Tibial artery (tissue), 4 donors: ENCODE results near the gene GLOD4.
A peak's percentile ranks its signal among the peaks of the same experiment; 100 is the strongest.
"Not testable (repeated sequence)": the region's sequence is repeated elsewhere in the genome, so short reads cannot be mapped to it uniquely, and the experiment has no call there.

Source experiments
- DNase-seq, 2 donors: peaks; one replicate each; pipeline ENCODE4 v3.0.0-alpha.2; 2019
- H3K27ac ChIP-seq, 2 donors: fragments of 200-600 bp; sonication (generic) in 1 of 2; 1 replicate in 1 of 2; 2 replicates in 1 of 2; pipeline ENCODE4 v1.5.1; 2018 to 2019; ENCODE audit warnings: mild to moderate bottlenecking in 1 of 2
- H3K27me3 ChIP-seq, 2 donors: fragments of 200-600 bp; sonication (generic) in 1 of 2; one replicate each; pipeline versions ENCODE4 v1.5.1 to v1.6.0; 2016 to 2019
- H3K36me3 ChIP-seq, 3 donors: fragments of 200-600 bp; sonication (generic) in 2 of 3; one replicate each; pipeline ENCODE4 v1.5.1; 2016 to 2019; ENCODE audit warnings: mild to moderate bottlenecking in 2 of 3
- H3K4me1 ChIP-seq, 4 donors: fragments of 200-600 bp; sonication (generic) in 2 of 4; 1 replicate in 3 of 4; 2 replicates in 1 of 4; pipeline ENCODE4 v1.5.1; 2016 to 2019
- H3K4me3 ChIP-seq, 2 donors: fragments of 200-600 bp; sonication (generic) in 1 of 2; 1 replicate in 1 of 2; 2 replicates in 1 of 2; pipeline ENCODE4 v1.5.1; 2018 to 2019; ENCODE audit warnings: mild to moderate bottlenecking in 2 of 2
- H3K9me3 ChIP-seq, 3 donors: fragments of 200-600 bp; sonication (generic) in 1 of 3; one replicate each; pipeline ENCODE4 v1.5.1; 2016 to 2019
- intact Hi-C: fragments of 100-400 bp; cut with DNase I; formaldehyde crosslinking; loops from one replicate; pipeline ENCODE4 v1.15.0; 2023; ENCODE audit warnings: low total_unique reads
- TF ChIP-seq, protein P1 (sequence below), 2 experiments: fragments of 200-600 bp in 1 of 2; fragments of 450-650 bp in 1 of 2; IDR thresholded peaks; one replicate each; pipeline ENCODE4 v1.5.1; 2017 to 2019; ENCODE audit warnings: antibody characterized with exemption in 2 of 2, mild to moderate bottlenecking in 1 of 2, moderate library complexity in 1 of 2

The GLOD4 gene

DNA sequence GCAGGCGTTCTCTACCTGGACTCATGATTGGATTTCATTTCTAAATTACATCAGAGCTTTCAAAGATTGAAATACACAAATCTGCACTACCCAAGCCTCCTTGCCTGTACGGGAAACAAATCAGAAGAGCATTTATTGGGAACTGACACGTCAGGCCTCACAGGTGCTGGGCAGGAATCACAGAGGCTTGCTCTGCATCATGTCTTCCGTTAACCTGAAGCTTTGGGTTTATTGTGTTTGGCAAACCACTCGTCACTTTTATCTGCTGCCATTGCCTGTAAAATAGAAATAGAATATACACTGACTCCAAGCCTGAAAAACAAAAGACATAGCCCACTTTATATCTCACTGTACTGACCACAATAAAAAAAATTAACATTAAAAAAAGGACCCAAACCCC is 22.1 kb downstream of the GLOD4 start:
- intact Hi-C loops, result no loop called here
- Histone ChIP-seq H3K27ac (no peak overlapping the region), H3K27me3 (no peaks in the 10 kb centered on the region), H3K4me3 (no peak overlapping the region), H3K4me1 (peaks cover 0 to 7% (median 0%) of the 10 kb centered on the region in 4 donors), H3K9me3 (no peaks in the 10 kb centered on the region), H3K36me3 (peaks cover 25 to 81% (median 31%) of the 10 kb centered on the region in 3 donors)
- no peak for DNase-seq
- TF ChIP-seq, protein P1, sequence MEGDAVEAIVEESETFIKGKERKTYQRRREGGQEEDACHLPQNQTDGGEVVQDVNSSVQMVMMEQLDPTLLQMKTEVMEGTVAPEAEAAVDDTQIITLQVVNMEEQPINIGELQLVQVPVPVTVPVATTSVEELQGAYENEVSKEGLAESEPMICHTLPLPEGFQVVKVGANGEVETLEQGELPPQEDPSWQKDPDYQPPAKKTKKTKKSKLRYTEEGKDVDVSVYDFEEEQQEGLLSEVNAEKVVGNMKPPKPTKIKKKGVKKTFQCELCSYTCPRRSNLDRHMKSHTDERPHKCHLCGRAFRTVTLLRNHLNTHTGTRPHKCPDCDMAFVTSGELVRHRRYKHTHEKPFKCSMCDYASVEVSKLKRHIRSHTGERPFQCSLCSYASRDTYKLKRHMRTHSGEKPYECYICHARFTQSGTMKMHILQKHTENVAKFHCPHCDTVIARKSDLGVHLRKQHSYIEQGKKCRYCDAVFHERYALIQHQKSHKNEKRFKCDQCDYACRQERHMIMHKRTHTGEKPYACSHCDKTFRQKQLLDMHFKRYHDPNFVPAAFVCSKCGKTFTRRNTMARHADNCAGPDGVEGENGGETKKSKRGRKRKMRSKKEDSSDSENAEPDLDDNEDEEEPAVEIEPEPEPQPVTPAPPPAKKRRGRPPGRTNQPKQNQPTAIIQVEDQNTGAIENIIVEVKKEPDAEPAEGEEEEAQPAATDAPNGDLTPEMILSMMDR (IDR thresholded peaks at IDR 0.05), result no peak

DNA sequence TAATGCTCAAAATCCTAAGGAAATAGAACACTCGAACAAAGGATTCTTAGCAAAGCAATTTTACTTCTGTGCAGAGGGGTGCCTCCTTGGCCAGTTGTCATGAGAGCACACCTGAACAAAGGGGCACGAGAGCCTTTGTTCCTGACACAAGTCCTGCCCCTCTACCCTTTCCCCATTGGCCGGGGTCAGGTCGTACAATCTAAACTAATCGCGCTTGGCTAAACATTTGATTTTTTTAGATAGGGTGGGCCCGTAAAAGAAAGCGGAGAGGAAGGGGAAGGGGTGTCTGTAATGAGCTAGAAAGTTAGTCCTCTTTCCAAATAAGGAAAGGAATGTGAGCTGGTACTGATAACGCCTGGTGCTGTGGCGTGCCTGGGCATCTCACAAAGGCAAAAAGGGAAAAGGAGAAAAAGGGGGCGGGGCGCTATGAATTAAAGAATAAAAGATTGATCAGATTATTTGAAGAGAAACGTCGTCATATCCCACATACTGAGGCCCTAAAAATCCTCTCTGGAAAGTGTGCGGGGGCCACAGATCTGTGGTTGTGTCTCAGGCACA is 26.0 kb downstream of the GLOD4 start:
- H3K27me3 ChIP-seq, intact Hi-C loops, H3K9me3 ChIP-seq, H3K4me3 ChIP-seq, DNase-seq: not testable (repeated sequence)
- Histone ChIP-seq H3K4me1 (peaks cover 0 to 15% (median 9%) of the 10 kb centered on the region in 4 donors), H3K36me3 (peaks cover 11 to 45% (median 19%) of the 10 kb centered on the region in 3 donors), H3K27ac (peak overlapping the region in 1 of 2 donors; percentile 27)

DNA sequence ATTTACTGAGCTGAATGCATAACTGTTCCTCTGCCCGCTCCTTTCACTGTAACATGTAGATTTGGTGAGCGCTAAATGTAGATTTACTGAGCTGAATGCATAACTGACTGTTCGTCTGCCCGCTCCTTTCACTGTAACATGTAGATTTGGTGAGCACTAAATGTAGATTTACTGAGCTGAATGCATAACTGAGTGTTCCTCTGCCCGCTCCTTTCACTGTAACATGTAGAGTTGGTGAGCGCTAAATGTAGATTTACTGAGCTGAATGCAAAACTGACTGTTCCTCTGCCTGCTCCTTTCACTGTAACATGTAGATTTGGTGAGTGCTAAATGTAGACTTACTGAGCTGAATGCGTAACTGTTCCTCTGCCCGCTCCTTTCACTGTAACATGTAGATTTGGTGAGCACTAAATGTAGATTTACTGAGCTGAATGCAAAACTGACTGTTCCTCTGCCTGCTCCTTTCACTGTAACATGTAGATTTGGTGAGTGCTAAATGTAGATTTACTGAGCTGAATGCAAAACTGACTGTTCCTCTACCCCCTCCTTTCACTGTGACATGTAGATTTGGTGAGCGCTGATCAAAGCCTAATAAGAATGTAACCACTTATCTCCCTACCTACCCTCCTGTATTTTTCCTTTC is 26.6 kb downstream of the GLOD4 start:
- H3K4me3 ChIP-seq, DNase-seq, H3K9me3 ChIP-seq, intact Hi-C loops, H3K27me3 ChIP-seq: not testable (repeated sequence)
- Histone ChIP-seq H3K4me1 (peaks cover 0 to 21% (median 15%) of the 10 kb centered on the region in 4 donors), H3K36me3 (peaks cover 8 to 40% (median 13%) of the 10 kb centered on the region in 3 donors), H3K27ac (peak overlapping the region in 1 of 2 donors; percentile 27)

DNA sequence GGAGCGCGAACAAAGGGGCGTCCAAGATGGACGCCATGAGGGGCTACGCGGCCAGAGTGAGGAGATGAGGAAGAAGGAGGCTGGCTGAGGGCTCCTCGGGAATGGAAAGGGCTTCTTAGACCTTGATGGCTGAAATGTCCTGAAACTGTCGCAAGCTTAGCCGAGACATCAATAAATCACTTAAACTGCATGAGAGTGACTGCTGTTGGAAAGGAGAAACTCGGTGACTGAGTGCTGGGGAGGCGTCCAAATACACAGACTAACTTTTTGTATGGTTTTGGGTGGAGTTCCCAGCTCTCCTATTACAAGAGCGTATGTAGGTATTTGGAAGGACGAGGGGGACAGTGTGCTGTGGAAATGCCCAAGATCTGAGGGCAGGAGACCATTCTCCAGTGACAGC is 28.7 kb downstream of the GLOD4 start:
- DNase-seq, result no peak
- Histone ChIP-seq H3K4me3 (no peak overlapping the region), H3K27ac (peak overlapping the region in 1 of 2 donors; percentile 87), H3K4me1 (peaks cover 0 to 28% (median 21%) of the 10 kb centered on the region in 4 donors), H3K36me3 (peaks cover 0 to 22% (median 7%) of the 10 kb centered on the region in 3 donors), H3K27me3 (no peaks in the 10 kb centered on the region), H3K9me3 (no peaks in the 10 kb centered on the region)
- intact Hi-C loops, result no loop called here
- TF ChIP-seq, protein P1 (IDR thresholded peaks at IDR 0.05), result no peak

DNA sequence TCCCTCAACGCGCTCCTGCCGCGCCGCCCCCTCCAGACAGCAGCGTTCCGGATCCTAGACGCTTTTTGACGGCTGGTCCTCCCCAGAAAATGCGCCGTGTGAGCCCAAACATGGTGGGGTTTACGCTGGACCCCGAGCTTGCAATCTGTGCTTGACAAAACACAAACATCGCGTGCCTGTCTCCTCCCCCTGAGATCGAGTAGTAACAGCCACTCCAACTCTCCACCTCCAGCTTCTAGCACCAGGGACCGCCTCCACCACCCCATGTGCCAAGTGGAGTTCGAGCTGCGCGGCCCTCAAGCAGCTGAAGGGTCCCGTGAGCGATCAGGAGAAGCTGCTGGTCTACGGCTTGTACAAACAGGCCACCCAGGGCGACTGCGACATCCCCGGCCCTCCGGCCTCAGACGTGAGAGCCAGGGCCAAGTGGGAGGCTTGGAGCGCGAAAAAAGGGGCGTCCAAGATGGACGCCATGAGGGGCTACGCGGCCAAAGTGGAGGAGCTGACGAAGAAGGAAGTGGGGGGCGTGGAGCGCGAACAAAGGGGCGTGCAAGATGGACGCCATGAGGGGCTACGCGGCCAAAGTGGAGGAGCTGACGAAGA is 29.4 kb downstream of the GLOD4 start:
- TF ChIP-seq, protein P1 (IDR thresholded peaks at IDR 0.05), result no peak

DNA sequence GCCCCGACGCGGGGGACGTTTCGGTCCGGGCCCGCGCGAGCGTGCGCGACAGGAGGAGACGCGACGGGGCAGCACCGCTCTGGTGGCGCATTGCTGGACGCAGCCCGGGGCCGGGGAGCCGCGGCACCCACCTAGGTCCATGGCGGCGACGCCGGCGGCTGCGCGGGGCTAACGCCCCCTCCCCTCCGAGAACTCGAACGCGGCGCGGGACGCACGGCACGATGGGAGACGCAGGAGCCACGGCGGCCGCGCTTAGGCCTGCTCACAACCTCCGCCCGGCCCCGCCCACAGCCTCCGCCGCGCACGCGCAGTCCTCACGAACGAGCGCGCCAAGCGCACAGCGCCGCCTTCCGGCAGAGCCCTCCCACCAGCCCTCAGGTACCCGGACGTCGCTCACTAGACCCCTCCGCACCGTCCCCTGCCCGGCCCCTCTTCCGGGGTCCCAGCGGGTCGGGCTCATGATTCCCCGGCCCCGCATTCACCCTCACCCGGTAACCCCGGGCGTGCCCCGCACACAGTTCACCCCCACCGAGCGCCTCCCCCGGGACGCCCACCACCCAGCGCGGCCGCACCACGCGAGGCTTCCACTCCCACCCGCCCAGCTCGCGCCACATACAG is 30.0 kb downstream of the GLOD4 start, which contains the start of gene GEMIN4:
GEMIN4 (minus strand) TSS at position 263 of the 618 bp plus-strand sequence; CDS start at position 141, 122 bp downstream.
- H3K9me3 ChIP-seq, result no peaks in the 10 kb centered on the region
- peak within 1 kb of the TSS; percentile 84 to 87 for H3K27ac ChIP-seq
- no peaks in the 10 kb centered on the region for H3K27me3 ChIP-seq
- peak within 1 kb of the TSS; percentile 74 to 79 for H3K4me3 ChIP-seq
- H3K4me1 ChIP-seq, result peaks cover 0 to 28% (median 21%) of the 10 kb centered on the region in 4 donors
- TF ChIP-seq, protein P1 (IDR thresholded peaks at IDR 0.05), result peak; percentile 88 to 91
- intact Hi-C loops, result no loop called here
- DNase-seq, result peak; percentile 88 to 95
- H3K36me3 ChIP-seq, result peaks cover 6 to 22% (median 11%) of the 10 kb centered on the region in 3 donors

More for the DNA sequence above, 29.4 kb downstream of the GLOD4 start:
- Histone ChIP-seq H3K27me3 (no peaks in the 10 kb centered on the region), H3K36me3 (peaks cover under 1 to 22% (median 9%) of the 10 kb centered on the region in 3 donors), H3K4me1 (peaks cover 0 to 28% (median 21%) of the 10 kb centered on the region in 4 donors), H3K9me3 (no peaks in the 10 kb centered on the region), H3K4me3 (peak overlapping the region; percentile 74 to 79), H3K27ac (peak overlapping the region; percentile 84 to 87)
- intact Hi-C loops, result no loop called here
- DNase-seq, result peak; percentile 83 to 92
